Measurements from ENCODE around the gene SLC6A8.
A peak's percentile ranks its signal among the peaks of the same experiment; 100 is the strongest.
"Not testable (repeated sequence)": the region's sequence is repeated elsewhere in the genome, so short reads cannot be mapped to it uniquely, and the experiment has no call there.

SLC6A8 gene

DNA sequence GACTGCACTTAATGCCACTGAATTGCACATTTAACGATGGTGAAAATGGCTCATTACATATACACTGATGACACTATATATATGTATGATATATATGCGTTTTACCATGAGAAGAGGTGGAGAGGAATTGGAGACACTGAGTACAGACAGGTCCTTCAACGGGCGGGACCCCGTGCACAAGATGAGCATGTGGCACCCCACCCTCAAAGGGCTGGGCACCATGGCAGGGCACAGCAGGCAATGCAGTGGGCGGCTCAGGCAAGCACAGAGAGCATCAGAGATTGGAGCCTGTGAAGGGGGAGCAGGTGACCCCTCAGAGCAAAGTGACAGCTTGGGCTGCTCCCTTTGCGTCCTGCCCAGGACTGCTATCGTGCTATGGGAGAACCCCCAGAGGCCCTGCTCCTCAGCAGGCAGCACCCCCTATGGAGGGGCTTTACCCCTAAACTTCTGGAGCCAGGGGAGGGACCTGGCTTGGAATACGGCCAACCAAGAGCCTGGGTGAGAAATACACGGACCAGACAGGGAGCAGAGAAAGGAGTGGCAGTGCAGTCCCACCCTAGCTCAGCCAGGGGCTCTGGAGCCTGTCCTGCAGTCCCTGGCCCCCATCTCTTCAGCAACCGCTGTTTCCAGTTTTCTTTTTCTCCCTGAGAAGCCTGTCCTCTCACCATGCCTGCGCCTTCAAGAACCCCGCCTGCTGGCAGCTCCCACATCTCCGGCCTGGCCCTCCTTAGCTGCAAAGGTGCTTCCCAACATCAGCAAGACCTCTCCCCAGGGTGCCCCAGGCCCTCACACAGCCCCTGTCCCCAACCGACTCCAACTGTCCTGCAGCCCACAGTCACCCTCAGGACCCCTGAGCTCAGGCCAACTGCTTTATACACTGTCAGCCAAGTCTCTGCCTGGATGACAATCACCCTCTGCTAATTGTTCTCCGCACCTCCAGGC lies 10.5 kb downstream of the SLC6A8 start:
- H3K36me3 ChIP-seq (ENCODE audit: control insufficient read depth in 2 of 2, insufficient read depth in 1 of 2, low read length in 2 of 2): peaks cover 0 to 75% of the 10 kb centered on the region in 2 experiments; a peak in 1 of 3 replicates
- ChIA-PET POLR2A (no interaction called here), CTCF (interaction anchor here (0.6 to 1.5 kb wide), 4 partner anchors 10 to 82 kb away, joined by 3 to 4 read pairs (median 3); no protein-coding TSS in a partner anchor)
- TF ChIP-seq KLF1 (tag by site-specific recombination; IDR thresholded peaks at IDR 0.05) (peak; percentile 72), ZNF548 (tag by site-specific recombination; IDR thresholded peaks at IDR 0.05) (no peak)
- no peak overlapping the region for H3K4me3 ChIP-seq (ENCODE audit: low read depth, low read length)
- H3K27ac ChIP-seq (ENCODE audit: extremely low read depth, low read depth, low read length): no peak overlapping the region
- H3K4me1 ChIP-seq (ENCODE audit: control insufficient read depth, insufficient read depth, low read length): no peaks in the 10 kb centered on the region
- no peaks in the 10 kb centered on the region for H3K9me3 ChIP-seq (ENCODE audit: control insufficient read depth, insufficient read depth, low read depth, low read length)

DNA sequence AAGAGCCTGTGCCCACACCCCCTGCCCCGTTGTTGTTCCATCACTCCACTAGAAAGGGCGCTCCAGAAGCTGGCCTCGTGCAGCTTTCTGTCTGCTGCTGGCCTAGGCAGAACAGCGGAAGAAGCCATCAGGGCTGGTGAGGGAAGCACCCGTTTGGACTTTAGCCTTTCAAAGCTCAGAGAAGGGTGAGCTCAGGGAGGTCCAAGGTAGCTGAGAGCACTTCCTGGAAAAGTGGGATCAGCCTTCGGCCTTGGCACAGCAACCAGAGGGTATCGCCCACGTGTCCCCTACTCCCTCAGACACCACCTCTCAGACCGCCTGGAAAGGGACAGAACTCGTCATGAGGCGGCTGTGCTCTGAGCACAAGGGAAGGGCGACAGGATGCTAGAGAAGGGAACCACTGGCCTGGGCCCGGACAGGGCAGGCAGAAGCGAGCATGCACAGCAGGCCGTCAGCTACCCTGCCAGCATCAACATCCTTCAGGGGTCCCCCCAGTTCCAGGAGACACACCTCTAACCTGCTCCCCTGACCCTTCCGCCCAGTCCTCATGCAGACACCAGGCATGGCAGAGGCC lies 11.6 kb downstream of the SLC6A8 start:
- CTCF ChIA-PET: interaction anchor here (0.6 to 1.5 kb wide), 6 partner anchors 8 to 91 kb away, joined by 3 read pairs; no protein-coding TSS in a partner anchor
- peaks cover 0 to 75% of the 10 kb centered on the region in 2 experiments; a peak in 1 of 3 replicates for H3K36me3 ChIP-seq (ENCODE audit: control insufficient read depth in 2 of 2, insufficient read depth in 1 of 2, low read length in 2 of 2)
- H3K27ac ChIP-seq (ENCODE audit: extremely low read depth, low read depth, low read length); POLR2A ChIA-PET; H3K4me1 ChIP-seq (ENCODE audit: control insufficient read depth, insufficient read depth, low read length); H3K4me3 ChIP-seq (ENCODE audit: low read depth, low read length); H3K9me3 ChIP-seq (ENCODE audit: control insufficient read depth, insufficient read depth, low read depth, low read length): not testable (repeated sequence)

DNA sequence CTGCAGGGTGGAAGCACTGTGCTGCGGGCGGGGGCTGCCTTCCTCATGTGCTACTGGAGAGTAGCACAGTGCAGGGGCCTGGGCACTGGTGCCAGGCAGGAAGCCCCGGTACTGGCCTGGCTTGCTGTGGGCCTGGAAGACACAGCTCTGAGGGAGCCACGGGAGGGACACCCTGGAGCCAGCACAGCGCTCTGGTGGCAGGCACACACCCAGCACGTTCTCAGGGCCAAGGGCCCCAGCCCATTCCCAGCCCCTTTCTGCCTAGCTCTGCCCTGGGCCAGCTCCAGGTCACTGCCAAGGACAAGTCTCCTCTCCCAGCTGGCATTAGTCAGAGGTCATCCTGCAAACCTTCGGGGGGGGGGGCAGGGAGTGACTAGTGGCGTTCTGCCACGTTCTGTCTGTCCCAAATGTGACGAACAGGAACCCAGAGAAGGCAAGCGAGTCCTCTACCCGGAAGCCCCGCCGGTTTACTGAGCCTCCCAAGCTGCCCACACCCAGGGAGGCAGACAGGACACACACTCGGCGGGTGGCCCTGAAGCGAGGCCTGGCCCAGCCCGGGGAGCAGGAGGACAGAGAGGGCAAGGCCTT lies 12.2 kb downstream of the SLC6A8 start:
- H3K27ac ChIP-seq (ENCODE audit: extremely low read depth, low read depth, low read length); H3K4me1 ChIP-seq (ENCODE audit: control insufficient read depth, insufficient read depth, low read length); H3K9me3 ChIP-seq (ENCODE audit: control insufficient read depth, insufficient read depth, low read depth, low read length); POLR2A ChIA-PET; H3K4me3 ChIP-seq (ENCODE audit: low read depth, low read length): not testable (repeated sequence)
- H3K36me3 ChIP-seq (ENCODE audit: control insufficient read depth in 2 of 2, insufficient read depth in 1 of 2, low read length in 2 of 2): peaks cover 0 to 78% of the 10 kb centered on the region in 2 experiments; a peak in 1 of 3 replicates
- CTCF ChIA-PET: interaction anchor here (0.6 to 0.8 kb wide), 3 partner anchors 8 to 92 kb away, joined by 3 read pairs; no protein-coding TSS in a partner anchor
- TF ChIP-seq ZIC2 (tag by site-specific recombination; IDR thresholded peaks at IDR 0.05): 0 out of 2 replicates have a peak, but pooled peaks have one; percentile 8

DNA sequence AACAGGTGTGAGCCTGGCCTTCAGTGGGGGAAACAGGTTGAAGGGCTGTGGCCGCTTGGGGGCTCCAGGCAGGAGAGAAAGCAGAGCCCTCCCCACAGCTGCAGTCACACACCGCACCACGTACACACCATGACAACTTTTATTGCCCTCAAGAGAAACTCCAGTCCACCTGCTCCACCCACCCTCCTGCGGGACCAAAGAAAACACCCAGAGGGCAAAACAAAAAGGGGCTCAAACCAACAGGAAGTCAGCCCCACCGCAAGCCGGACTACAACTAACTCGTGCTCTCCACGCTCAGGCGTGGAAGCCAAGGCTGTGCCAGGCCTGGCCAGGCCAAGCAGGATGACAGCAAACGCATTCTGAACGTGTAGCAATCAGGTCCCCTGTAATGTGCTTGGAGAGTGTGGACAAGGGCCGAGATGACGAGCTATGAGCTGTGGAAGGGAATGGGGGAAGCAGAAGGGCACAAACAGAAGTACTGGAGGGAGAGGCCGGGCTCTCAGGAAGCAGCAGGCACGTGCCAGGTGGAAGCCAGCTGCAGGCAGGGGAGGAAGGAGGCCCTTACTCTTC lies 12.7 kb downstream of the SLC6A8 start:
- Histone ChIP-seq H3K36me3 (ENCODE audit: control insufficient read depth in 2 of 2, insufficient read depth in 1 of 2, low read length in 2 of 2) (peaks cover 0 to 81% of the 10 kb centered on the region in 2 experiments; a peak in 1 of 3 replicates), H3K27ac (ENCODE audit: extremely low read depth, low read depth, low read length) (no peak overlapping the region), H3K9me3 (ENCODE audit: control insufficient read depth, insufficient read depth, low read depth, low read length) (no peaks in the 10 kb centered on the region), H3K4me3 (ENCODE audit: low read depth, low read length) (no peak overlapping the region), H3K4me1 (ENCODE audit: control insufficient read depth, insufficient read depth, low read length) (no peaks in the 10 kb centered on the region)
- ChIA-PET CTCF (interaction anchor here (0.8 kb wide), 1 partner anchor 8 kb away, joined by 3 read pairs; no protein-coding TSS in a partner anchor), POLR2A (no interaction called here)
- TF ChIP-seq ZNF274 (IDR thresholded peaks at IDR 0.05; ENCODE audit: low read length) (no peak), ZNF274 (tag by site-specific recombination; IDR thresholded peaks at IDR 0.05; ENCODE audit: borderline replicate concordance) (no peak), ZNF138 (tag by site-specific recombination; IDR thresholded peaks at IDR 0.05; ENCODE audit: borderline replicate concordance) (no peak), GFI1B (tag by site-specific recombination; IDR thresholded peaks at IDR 0.05) (no peak), SP2 (tag by site-specific recombination; IDR thresholded peaks at IDR 0.05) (0 out of 2 replicates have a peak, but pooled peaks have one; percentile 7), ZNF426 (tag by site-specific recombination; IDR thresholded peaks at IDR 0.05) (no peak), ZNF175 (tag by site-specific recombination; IDR thresholded peaks at IDR 0.05) (no peak), ZNF239 (tag by site-specific recombination; IDR thresholded peaks at IDR 0.05) (no peak), TRIM28 (IDR thresholded peaks at IDR 0.05; ENCODE audit: borderline replicate concordance, low read length) (no peak), HOXA7 (CRISPR knock-in tag; IDR thresholded peaks at IDR 0.05; ENCODE audit: borderline replicate concordance) (no peak), KLF1 (tag by site-specific recombination; IDR thresholded peaks at IDR 0.05) (peak; percentile 71), HOXC10 (CRISPR knock-in tag; IDR thresholded peaks at IDR 0.05) (no peak), ZBTB8A (tag by site-specific recombination; IDR thresholded peaks at IDR 0.05) (peak; percentile 41; the same call in 1 of the 2 replicates), ZSCAN23 (tag by site-specific recombination; IDR thresholded peaks at IDR 0.05) (no peak)
- TF ChIP-seq, protein P1, sequence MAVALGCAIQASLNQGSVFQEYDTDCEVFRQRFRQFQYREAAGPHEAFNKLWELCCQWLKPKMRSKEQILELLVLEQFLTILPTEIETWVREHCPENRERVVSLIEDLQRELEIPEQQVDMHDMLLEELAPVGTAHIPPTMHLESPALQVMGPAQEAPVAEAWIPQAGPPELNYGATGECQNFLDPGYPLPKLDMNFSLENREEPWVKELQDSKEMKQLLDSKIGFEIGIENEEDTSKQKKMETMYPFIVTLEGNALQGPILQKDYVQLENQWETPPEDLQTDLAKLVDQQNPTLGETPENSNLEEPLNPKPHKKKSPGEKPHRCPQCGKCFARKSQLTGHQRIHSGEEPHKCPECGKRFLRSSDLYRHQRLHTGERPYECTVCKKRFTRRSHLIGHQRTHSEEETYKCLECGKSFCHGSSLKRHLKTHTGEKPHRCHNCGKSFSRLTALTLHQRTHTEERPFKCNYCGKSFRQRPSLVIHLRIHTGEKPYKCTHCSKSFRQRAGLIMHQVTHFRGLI (tag by site-specific recombination; IDR thresholded peaks at IDR 0.05): peak; percentile 59
- TF ChIP-seq, protein P2, sequence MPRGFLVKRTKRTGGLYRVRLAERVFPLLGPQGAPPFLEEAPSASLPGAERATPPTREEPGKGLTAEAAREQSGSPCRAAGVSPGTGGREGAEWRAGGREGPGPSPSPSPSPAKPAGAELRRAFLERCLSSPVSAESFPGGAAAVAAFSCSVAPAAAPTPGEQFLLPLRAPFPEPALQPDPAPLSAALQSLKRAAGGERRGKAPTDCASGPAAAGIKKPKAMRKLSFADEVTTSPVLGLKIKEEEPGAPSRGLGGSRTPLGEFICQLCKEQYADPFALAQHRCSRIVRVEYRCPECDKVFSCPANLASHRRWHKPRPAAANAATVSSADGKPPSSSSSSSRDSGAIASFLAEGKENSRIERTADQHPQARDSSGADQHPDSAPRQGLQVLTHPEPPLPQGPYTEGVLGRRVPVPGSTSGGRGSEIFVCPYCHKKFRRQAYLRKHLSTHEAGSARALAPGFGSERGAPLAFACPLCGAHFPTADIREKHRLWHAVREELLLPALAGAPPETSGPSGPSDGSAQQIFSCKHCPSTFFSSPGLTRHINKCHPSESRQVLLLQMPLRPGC (tag by site-specific recombination; IDR thresholded peaks at IDR 0.05): no peak
